ENCODE results near the gene PHACTR1.

Gene PHACTR1

GRCh38 chr6:12769556-12770256 is 53.1 kb downstream of the PHACTR1 start:
- no peaks in the 10 kb centered on the region for H3K36me3 ChIP-seq (ENCODE audit: insufficient read depth, low read length)
- no peaks in the 10 kb centered on the region for H3K9me3 ChIP-seq (ENCODE audit: low read length)
- H3K9ac ChIP-seq (ENCODE audit: low read length), result no peak overlapping the region
- no peaks in the 10 kb centered on the region for H3K27me3 ChIP-seq (ENCODE audit: control insufficient read depth in 1 of 2, insufficient read depth in 2 of 2, low read length in 2 of 2)
- H3K27ac ChIP-seq (ENCODE audit: low read depth, low read length), result no peak overlapping the region
- no peak overlapping the region for H3K4me3 ChIP-seq (ENCODE audit: low read depth in 1 of 2, low read length in 2 of 2)
- H3K4me1 ChIP-seq (ENCODE audit: insufficient read depth, low read length), result no peaks in the 10 kb centered on the region

DNA sequence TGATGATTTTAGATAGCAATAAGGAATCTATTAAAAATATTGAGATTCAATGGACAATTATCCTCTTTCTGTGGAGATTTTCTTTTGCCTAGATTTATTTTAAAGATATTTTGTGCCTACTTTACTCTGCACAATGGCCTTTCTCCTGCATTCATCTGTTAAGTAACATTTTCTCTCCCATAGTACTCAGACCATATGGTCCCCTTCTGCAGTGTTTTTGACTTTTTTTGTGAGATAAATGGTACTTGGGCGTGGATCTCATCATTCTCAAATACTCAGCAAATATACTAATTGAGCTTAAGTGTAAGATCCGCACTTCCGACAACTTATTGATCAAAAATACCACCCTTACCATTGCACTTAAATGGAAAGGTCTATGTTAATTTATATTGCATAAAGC is 55.8 kb downstream of the PHACTR1 start:
- Histone ChIP-seq H3K4me1 (ENCODE audit: insufficient read depth, low read length) (no peaks in the 10 kb centered on the region), H3K27me3 (ENCODE audit: control insufficient read depth in 1 of 2, insufficient read depth in 2 of 2, low read length in 2 of 2) (no peaks in the 10 kb centered on the region), H3K4me3 (ENCODE audit: low read depth in 1 of 2, low read length in 2 of 2) (no peak overlapping the region), H3K9ac (ENCODE audit: low read length) (no peak overlapping the region), H3K9me3 (ENCODE audit: low read length) (no peaks in the 10 kb centered on the region), H3K27ac (ENCODE audit: low read depth, low read length) (no peak overlapping the region), H3K36me3 (ENCODE audit: insufficient read depth, low read length) (no peaks in the 10 kb centered on the region)

GRCh38 chr6:12776291-12776690 is 59.7 kb downstream of the PHACTR1 start:
- Histone ChIP-seq H3K36me3 (ENCODE audit: insufficient read depth, low read length) (no peaks in the 10 kb centered on the region), H3K9me3 (ENCODE audit: low read length) (no peaks in the 10 kb centered on the region), H3K4me3 (ENCODE audit: low read depth in 1 of 2, low read length in 2 of 2) (no peak overlapping the region), H3K9ac (ENCODE audit: low read length) (no peak overlapping the region), H3K27ac (ENCODE audit: low read depth, low read length) (no peak overlapping the region), H3K4me1 (ENCODE audit: insufficient read depth, low read length) (no peaks in the 10 kb centered on the region), H3K27me3 (ENCODE audit: control insufficient read depth in 1 of 2, insufficient read depth in 2 of 2, low read length in 2 of 2) (no peaks in the 10 kb centered on the region)

- Histone ChIP-seq H3K27me3 (ENCODE audit: control insufficient read depth in 1 of 2, insufficient read depth in 2 of 2, low read length in 2 of 2) (no peaks in the 10 kb centered on the region), H3K9me3 (ENCODE audit: low read length) (no peaks in the 10 kb centered on the region), H3K9ac (ENCODE audit: low read length) (no peak overlapping the region), H3K4me1 (ENCODE audit: insufficient read depth, low read length) (no peaks in the 10 kb centered on the region), H3K27ac (ENCODE audit: low read depth, low read length) (no peak overlapping the region), H3K36me3 (ENCODE audit: insufficient read depth, low read length) (no peaks in the 10 kb centered on the region), H3K4me3 (ENCODE audit: low read depth in 1 of 2, low read length in 2 of 2) (no peak overlapping the region)
Observed at GRCh38 chr6:12779772-12780171, 63.2 kb downstream of the PHACTR1 start.

GRCh38 chr6:12782136-12782535 is 65.6 kb downstream of the PHACTR1 start:
- no peak overlapping the region for H3K27ac ChIP-seq (ENCODE audit: low read depth, low read length)
- no peaks in the 10 kb centered on the region for H3K27me3 ChIP-seq (ENCODE audit: control insufficient read depth in 1 of 2, insufficient read depth in 2 of 2, low read length in 2 of 2)
- no peak overlapping the region for H3K4me3 ChIP-seq (ENCODE audit: low read depth in 1 of 2, low read length in 2 of 2)
- H3K9me3 ChIP-seq (ENCODE audit: low read length), result no peaks in the 10 kb centered on the region
- no peaks in the 10 kb centered on the region for H3K36me3 ChIP-seq (ENCODE audit: insufficient read depth, low read length)
- no peak overlapping the region for H3K9ac ChIP-seq (ENCODE audit: low read length)
- no peaks in the 10 kb centered on the region for H3K4me1 ChIP-seq (ENCODE audit: insufficient read depth, low read length)

DNA sequence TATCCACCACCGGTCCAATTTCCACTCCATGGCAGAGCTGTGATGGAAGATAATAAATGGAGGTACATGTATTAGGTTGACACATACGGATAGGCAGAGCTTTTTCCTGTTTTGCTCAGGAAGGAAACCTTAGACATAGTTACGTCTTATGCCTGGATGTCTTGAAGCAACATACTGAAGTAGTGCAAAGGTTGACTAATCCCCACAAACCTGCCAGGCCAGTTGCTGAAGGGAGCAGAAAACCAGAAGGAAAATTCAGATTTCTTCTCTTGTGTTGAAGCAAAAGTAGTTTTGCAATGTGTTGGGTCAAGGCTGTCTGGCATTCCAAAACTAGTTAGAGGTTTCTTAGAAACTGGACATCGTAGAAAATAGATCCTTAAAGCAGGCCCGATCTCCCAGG is 68.7 kb downstream of the PHACTR1 start:
- Histone ChIP-seq H3K27me3 (ENCODE audit: control insufficient read depth in 1 of 2, insufficient read depth in 2 of 2, low read length in 2 of 2) (no peaks in the 10 kb centered on the region), H3K4me3 (ENCODE audit: low read depth in 1 of 2, low read length in 2 of 2) (no peak overlapping the region), H3K9ac (ENCODE audit: low read length) (no peak overlapping the region), H3K27ac (ENCODE audit: low read depth, low read length) (no peak overlapping the region), H3K9me3 (ENCODE audit: low read length) (no peaks in the 10 kb centered on the region), H3K36me3 (ENCODE audit: insufficient read depth, low read length) (no peaks in the 10 kb centered on the region), H3K4me1 (ENCODE audit: insufficient read depth, low read length) (no peaks in the 10 kb centered on the region)

- Histone ChIP-seq H3K27ac (ENCODE audit: low read depth, low read length) (no peak overlapping the region), H3K27me3 (ENCODE audit: control insufficient read depth in 1 of 2, insufficient read depth in 2 of 2, low read length in 2 of 2) (no peaks in the 10 kb centered on the region), H3K36me3 (ENCODE audit: insufficient read depth, low read length) (no peaks in the 10 kb centered on the region), H3K4me1 (ENCODE audit: insufficient read depth, low read length) (no peaks in the 10 kb centered on the region), H3K9me3 (ENCODE audit: low read length) (no peaks in the 10 kb centered on the region), H3K4me3 (ENCODE audit: low read depth in 1 of 2, low read length in 2 of 2) (no peak overlapping the region), H3K9ac (ENCODE audit: low read length) (no peak overlapping the region)
Observed at GRCh38 chr6:12785921-12786320, 69.4 kb downstream of the PHACTR1 start.

DNA sequence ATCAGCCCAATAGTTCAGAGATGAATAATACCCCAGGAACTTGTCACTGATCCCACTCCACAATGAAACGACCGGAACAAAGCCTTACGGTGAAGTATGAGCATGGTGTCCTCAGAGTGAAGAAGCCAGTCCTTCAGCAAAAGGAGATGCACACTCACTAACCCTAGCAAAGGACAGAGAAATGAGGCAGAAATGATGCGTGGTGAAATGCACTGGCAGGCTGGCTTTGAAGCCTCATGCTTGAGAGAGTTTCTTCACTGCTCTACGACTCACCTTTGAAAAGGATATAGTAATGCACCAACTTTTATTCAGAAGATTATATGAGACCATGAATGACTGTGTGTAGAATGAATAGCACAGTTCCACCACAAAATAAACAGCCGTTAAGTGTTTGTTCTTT is 74.8 kb downstream of the PHACTR1 start:
- H3K4me3 ChIP-seq (ENCODE audit: low read depth in 1 of 2, low read length in 2 of 2), result no peak overlapping the region
- H3K27me3 ChIP-seq (ENCODE audit: control insufficient read depth in 1 of 2, insufficient read depth in 2 of 2, low read length in 2 of 2), result no peaks in the 10 kb centered on the region
- no peak overlapping the region for H3K9ac ChIP-seq (ENCODE audit: low read length)
- H3K9me3 ChIP-seq (ENCODE audit: low read length), result no peaks in the 10 kb centered on the region
- no peak overlapping the region for H3K27ac ChIP-seq (ENCODE audit: low read depth, low read length)
- H3K36me3 ChIP-seq (ENCODE audit: insufficient read depth, low read length), result no peaks in the 10 kb centered on the region
- H3K4me1 ChIP-seq (ENCODE audit: insufficient read depth, low read length), result no peaks in the 10 kb centered on the region

GRCh38 chr6:12798326-12798725 is 81.8 kb downstream of the PHACTR1 start:
- Histone ChIP-seq H3K4me1 (ENCODE audit: insufficient read depth, low read length) (no peaks in the 10 kb centered on the region), H3K4me3 (ENCODE audit: low read depth in 1 of 2, low read length in 2 of 2) (no peak overlapping the region), H3K36me3 (ENCODE audit: insufficient read depth, low read length) (no peaks in the 10 kb centered on the region), H3K9me3 (ENCODE audit: low read length) (no peaks in the 10 kb centered on the region), H3K27me3 (ENCODE audit: control insufficient read depth in 1 of 2, insufficient read depth in 2 of 2, low read length in 2 of 2) (no peaks in the 10 kb centered on the region), H3K9ac (ENCODE audit: low read length) (no peak overlapping the region), H3K27ac (ENCODE audit: low read depth, low read length) (no peak overlapping the region)

DNA sequence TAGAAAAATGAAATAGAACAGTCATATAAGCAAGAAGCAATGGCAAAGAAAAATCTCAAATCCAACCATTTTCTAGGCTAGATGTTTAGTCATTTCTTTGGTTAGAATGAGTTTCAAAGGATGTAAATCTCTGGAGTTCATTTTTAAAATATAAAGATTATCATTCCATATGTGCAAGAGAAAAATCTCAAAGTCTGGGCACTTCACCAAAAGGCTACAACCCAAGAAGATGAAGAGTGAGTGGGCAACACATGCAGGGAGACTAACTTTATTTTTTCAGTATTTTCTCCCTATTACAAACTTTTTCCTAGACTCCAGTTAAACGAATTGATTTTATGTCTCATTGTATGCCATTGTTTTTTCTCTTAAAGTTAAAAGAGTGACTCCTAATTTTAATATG is 83.6 kb downstream of the PHACTR1 start:
- H3K4me1 ChIP-seq (ENCODE audit: insufficient read depth, low read length), result no peaks in the 10 kb centered on the region
- H3K36me3 ChIP-seq (ENCODE audit: insufficient read depth, low read length), result no peaks in the 10 kb centered on the region
- no peaks in the 10 kb centered on the region for H3K27me3 ChIP-seq (ENCODE audit: control insufficient read depth in 1 of 2, insufficient read depth in 2 of 2, low read length in 2 of 2)
- no peak overlapping the region for H3K9ac ChIP-seq (ENCODE audit: low read length)
- no peak overlapping the region for H3K4me3 ChIP-seq (ENCODE audit: low read depth in 1 of 2, low read length in 2 of 2)
- no peaks in the 10 kb centered on the region for H3K9me3 ChIP-seq (ENCODE audit: low read length)
- no peak overlapping the region for H3K27ac ChIP-seq (ENCODE audit: low read depth, low read length)

DNA sequence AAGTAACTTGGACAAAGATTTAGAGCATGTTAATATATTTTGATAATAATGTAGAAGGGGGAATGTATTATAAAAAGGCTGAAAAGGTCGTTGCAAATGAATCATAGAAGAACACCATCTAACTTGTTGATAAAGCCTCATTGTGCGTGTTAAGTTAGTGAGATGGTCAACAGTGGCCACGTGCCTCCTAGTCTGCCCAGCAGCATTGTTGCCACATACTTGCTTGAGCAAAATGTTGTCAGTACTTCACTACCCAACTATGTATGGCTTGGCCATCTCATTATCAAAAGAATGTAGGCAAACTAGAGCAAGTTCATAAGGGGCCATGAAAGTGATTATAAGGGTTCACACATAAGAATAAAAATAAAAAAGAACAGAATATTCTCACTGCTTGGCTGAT is 84.6 kb downstream of the PHACTR1 start:
- Histone ChIP-seq H3K27ac (ENCODE audit: low read depth, low read length) (no peak overlapping the region), H3K4me1 (ENCODE audit: insufficient read depth, low read length) (no peaks in the 10 kb centered on the region), H3K36me3 (ENCODE audit: insufficient read depth, low read length) (no peaks in the 10 kb centered on the region), H3K9ac (ENCODE audit: low read length) (no peak overlapping the region), H3K9me3 (ENCODE audit: low read length) (no peaks in the 10 kb centered on the region), H3K27me3 (ENCODE audit: control insufficient read depth in 1 of 2, insufficient read depth in 2 of 2, low read length in 2 of 2) (no peaks in the 10 kb centered on the region), H3K4me3 (ENCODE audit: low read depth in 1 of 2, low read length in 2 of 2) (no peak overlapping the region)

DNA sequence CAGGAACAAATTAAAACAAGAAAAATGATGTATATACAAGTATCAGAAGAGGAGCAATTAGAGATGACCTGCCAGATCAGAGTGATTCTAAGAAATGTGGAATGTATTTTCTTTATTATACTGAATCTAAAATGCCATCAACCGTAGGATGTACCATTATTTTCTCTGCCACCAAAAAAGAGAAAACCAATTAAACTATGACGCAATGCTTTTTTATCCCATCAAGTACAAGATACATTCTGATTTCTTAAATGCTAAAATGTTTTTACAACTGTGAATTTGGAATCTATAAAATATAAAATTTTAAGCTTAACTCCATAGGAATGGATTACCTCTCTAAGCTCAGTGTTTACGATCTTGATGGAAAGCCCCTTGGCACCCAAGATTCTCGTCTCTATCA is 85.9 kb downstream of the PHACTR1 start:
- H3K36me3 ChIP-seq (ENCODE audit: insufficient read depth, low read length), result no peaks in the 10 kb centered on the region
- no peaks in the 10 kb centered on the region for H3K9me3 ChIP-seq (ENCODE audit: low read length)
- no peak overlapping the region for H3K4me3 ChIP-seq (ENCODE audit: low read depth in 1 of 2, low read length in 2 of 2)
- no peaks in the 10 kb centered on the region for H3K4me1 ChIP-seq (ENCODE audit: insufficient read depth, low read length)
- H3K27me3 ChIP-seq (ENCODE audit: control insufficient read depth in 1 of 2, insufficient read depth in 2 of 2, low read length in 2 of 2), result no peaks in the 10 kb centered on the region
- no peak overlapping the region for H3K27ac ChIP-seq (ENCODE audit: low read depth, low read length)
- no peak overlapping the region for H3K9ac ChIP-seq (ENCODE audit: low read length)

All from muscle layer of colon (tissue), 2 donors.